OCI-LY3 (cell line): ENCODE results near the gene PRMT3.
"Not testable (repeated sequence)": the region's sequence is repeated elsewhere in the genome, so short reads cannot be mapped to it uniquely, and the experiment has no call there.

ENCODE experiments used
- H2AFZ ChIP-seq: fragments of 200-600, 300-600 bp; shearing (Covaris generic); 2 replicates; pipeline ENCODE4 v1.6.0; 2014; ENCODE audit warnings: antibody characterized with exemption, low read depth, low read length
- H3K27ac ChIP-seq: fragments of 200-600, 300-600 bp; sonication (generic); 2 replicates; pipeline ENCODE4 v1.5.1; 2014; ENCODE audit warnings: mild to moderate bottlenecking, low read length, moderate library complexity, mixed read lengths
- H3K27me3 ChIP-seq: fragments of 200-600, 300-600 bp; sonication (generic); 2 replicates; pipeline ENCODE4 v1.6.1; 2014; ENCODE audit warnings: low read depth, low read length, mixed read lengths
- H3K36me3 ChIP-seq: fragments of 200-600, 300-600 bp; sonication (generic); replicated peaks from 2 replicates; pipeline ENCODE3; 2014; ENCODE audit warnings: low read depth, low read length, mixed read lengths
- H3K4me1 ChIP-seq: fragments of 300-600, 200-600 bp; sonication (generic); 2 replicates; pipeline ENCODE4 v1.6.1; 2014; ENCODE audit warnings: low read length, mixed read lengths
- H3K4me2 ChIP-seq: fragments of 200-600, 300-600 bp; sonication (generic); 2 replicates; pipeline ENCODE4 v1.6.1; 2014; ENCODE audit warnings: low read length, mixed read lengths
- H3K4me3 ChIP-seq: fragments of 300-600, 200-600 bp; sonication (generic); 2 replicates; pipeline ENCODE4 v1.5.1; 2014; ENCODE audit warnings: antibody characterized with exemption, mild to moderate bottlenecking, low read length, moderate library complexity
- H3K79me2 ChIP-seq: fragments of 300-600, 200-600 bp; shearing (Covaris generic); 2 replicates; pipeline ENCODE4 v1.6.1; 2014; ENCODE audit warnings: mild to moderate bottlenecking, low read length, mixed read lengths
- H3K9ac ChIP-seq: fragments of 300-600, 200-600 bp; shearing (Covaris generic); 2 replicates; pipeline ENCODE4 v1.6.0; 2014; ENCODE audit warnings: mild to moderate bottlenecking, low read length, moderate library complexity
- H3K9me3 ChIP-seq: fragments of 200-600, 300-600 bp; shearing (Covaris generic); 2 replicates; pipeline ENCODE4 v1.6.1; 2014; ENCODE audit warnings: low read length, mixed read lengths; ENCODE audit not compliant: insufficient read depth
- H4K20me1 ChIP-seq: fragments of 200-600, 300-600 bp; sonication (generic); 2 replicates; pipeline ENCODE4 v1.6.1; 2016; ENCODE audit warnings: low read length, mixed read lengths; ENCODE audit not compliant: insufficient read depth
- CTCF ChIP-seq: fragments of 200-600, 300-600 bp; sonication (generic); IDR thresholded peaks from 2 replicates; pipeline ENCODE4 v1.5.1; 2014; ENCODE audit warnings: antibody characterized with exemption, low read length, low read depth
- EZH2phosphoT487 ChIP-seq: fragments of 200-600 bp; shearing (Covaris generic); IDR thresholded peaks from 2 replicates; pipeline ENCODE4 v1.6.1; 2018; ENCODE audit warnings: antibody characterized with exemption, mixed run types, low read depth

PRMT3 gene

GRCh38 chr11:20483931-20484330, 96.4 kb downstream of the PRMT3 start:
- Histone ChIP-seq H3K36me3 (peaks cover 19% of the 10 kb centered on the region), H3K9me3 (no peaks in the 10 kb centered on the region), H3K9ac (no peak overlapping the region), H2AFZ (no peak overlapping the region), H4K20me1 (no peaks in the 10 kb centered on the region), H3K27me3 (no peaks in the 10 kb centered on the region), H3K79me2 (0 out of 2 replicates have a peak, but pooled peaks cover 5% of the 10 kb centered on the region), H3K4me2 (no peak overlapping the region), H3K4me1 (no peaks in the 10 kb centered on the region), H3K27ac (no peak overlapping the region), H3K4me3 (no peak overlapping the region)
- no peak for TF ChIP-seq EZH2phosphoT487
- TF ChIP-seq CTCF = no peak

DNA sequence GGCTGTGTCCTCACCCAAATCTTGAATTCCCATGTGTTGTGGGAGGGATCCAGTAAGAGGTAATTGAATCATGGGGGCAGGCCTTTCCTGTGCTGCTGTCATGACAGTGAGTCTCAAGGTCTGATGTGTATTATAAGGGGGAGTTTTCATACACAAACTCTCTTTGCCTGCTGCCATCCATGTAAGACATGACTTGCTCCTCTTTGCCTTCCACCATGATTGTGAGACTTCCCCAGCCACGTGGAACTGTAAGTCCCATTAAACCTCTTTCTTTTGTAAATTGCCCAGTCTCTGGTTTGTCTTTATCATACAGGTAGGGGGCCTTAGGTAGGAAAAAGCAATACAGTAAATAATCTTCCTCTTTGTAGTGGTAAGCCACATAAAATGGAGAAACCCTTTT, 96.9 kb downstream of the PRMT3 start:
- not testable (repeated sequence) for H3K9ac ChIP-seq, H3K4me2 ChIP-seq, H4K20me1 ChIP-seq, H3K27me3 ChIP-seq, H3K27ac ChIP-seq, H3K4me1 ChIP-seq, H3K79me2 ChIP-seq, H3K9me3 ChIP-seq, H3K4me3 ChIP-seq, H2AFZ ChIP-seq
- H3K36me3 ChIP-seq = peaks cover 19% of the 10 kb centered on the region

DNA sequence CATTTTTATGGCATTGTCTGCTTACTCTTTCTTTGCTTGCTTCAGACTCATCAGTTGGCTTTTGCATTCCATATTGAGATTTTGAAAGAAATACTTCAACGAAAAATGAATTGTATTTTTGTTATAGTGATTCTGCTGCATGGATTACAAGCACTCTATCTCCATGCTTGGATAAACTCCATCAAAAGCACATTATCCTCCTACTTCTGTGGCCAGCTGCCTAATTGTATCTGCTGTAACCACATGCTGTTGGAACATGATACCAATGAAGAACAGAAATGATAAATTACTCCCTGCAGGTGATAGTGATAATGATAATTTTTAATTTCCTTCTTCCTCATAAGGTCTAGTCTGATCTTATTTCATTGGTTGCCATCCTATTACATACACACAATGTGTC, 100.8 kb downstream of the PRMT3 start:
- Histone ChIP-seq H3K9ac (no peak overlapping the region), H2AFZ (no peak overlapping the region), H3K9me3 (no peaks in the 10 kb centered on the region), H3K36me3 (peaks cover 19% of the 10 kb centered on the region), H3K27ac (no peak overlapping the region), H3K27me3 (no peaks in the 10 kb centered on the region), H3K79me2 (peaks cover 6% of the 10 kb centered on the region; the same call in 1 of the 2 replicates), H3K4me3 (no peak overlapping the region), H4K20me1 (no peaks in the 10 kb centered on the region), H3K4me2 (no peak overlapping the region), H3K4me1 (peaks cover 13% of the 10 kb centered on the region)
- TF ChIP-seq CTCF (no peak), EZH2phosphoT487 (no peak)

DNA sequence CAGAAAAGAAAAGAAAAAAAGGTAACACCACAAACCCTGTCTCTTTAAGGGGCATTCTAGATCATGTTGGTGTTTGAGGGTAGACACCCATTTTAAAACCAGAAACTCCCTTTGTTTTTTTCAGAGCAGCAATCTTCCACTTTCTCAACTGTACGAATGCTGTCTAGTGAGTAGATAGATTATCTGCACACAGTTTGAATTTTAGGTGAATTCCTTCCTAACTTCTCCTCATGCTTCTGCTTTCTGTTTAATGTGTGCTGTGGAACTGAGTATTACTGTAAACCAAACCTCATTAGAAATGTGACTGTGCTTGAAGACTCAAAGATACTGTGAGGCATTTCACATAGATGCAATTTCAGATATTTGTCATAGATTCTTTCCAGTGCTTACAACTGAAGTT, 102.4 kb downstream of the PRMT3 start:
- Histone ChIP-seq H3K79me2 (peaks cover 6% of the 10 kb centered on the region; the same call in 1 of the 2 replicates), H2AFZ (no peak overlapping the region)

More for the DNA sequence above, 102.4 kb downstream of the PRMT3 start:
- peak overlapping the region; percentile 19; the same call in 1 of the 2 replicates for H3K4me2 ChIP-seq
- no peak overlapping the region for H3K4me3 ChIP-seq
- H3K27me3 ChIP-seq = no peaks in the 10 kb centered on the region
- peak overlapping the region; percentile 42 for H3K27ac ChIP-seq
- no peak overlapping the region for H3K9ac ChIP-seq
- no peaks in the 10 kb centered on the region for H4K20me1 ChIP-seq
- peaks cover 13% of the 10 kb centered on the region for H3K4me1 ChIP-seq
- H3K9me3 ChIP-seq = no peaks in the 10 kb centered on the region
- H3K36me3 ChIP-seq = peaks cover 15% of the 10 kb centered on the region
- no peak for TF ChIP-seq EZH2phosphoT487
- TF ChIP-seq CTCF = no peak
